ENCODE results near the gene MTUS2.
"Not testable (repeated sequence)": the region's sequence is repeated elsewhere in the genome, so short reads cannot be mapped to it uniquely, and the experiment has no call there.

The MTUS2 gene

GRCh38 chr13:28955264-28955966, 135.3 kb downstream of the MTUS2 start:
- DNase-seq (ENCODE audit: low read depth in 2 of 2, low spot score in 1 of 2) = no peak

GRCh38 chr13:28958018-28958417, 137.9 kb downstream of the MTUS2 start:
- no peak for DNase-seq (ENCODE audit: low read depth in 2 of 2, low spot score in 1 of 2)

GRCh38 chr13:28958441-28958840, 138.3 kb downstream of the MTUS2 start:
- no peak for DNase-seq (ENCODE audit: low read depth in 2 of 2, low spot score in 1 of 2)

- no peak for DNase-seq (ENCODE audit: low read depth in 2 of 2, low spot score in 1 of 2)
These were observed 143.9 kb downstream of the MTUS2 start for GRCh38 chr13:28964052-28964451.

GRCh38 chr13:28964803-28965202, 144.7 kb downstream of the MTUS2 start:
- DNase-seq (ENCODE audit: low read depth in 2 of 2, low spot score in 1 of 2) = no peak

GRCh38 chr13:28967029-28967915, 147.1 kb downstream of the MTUS2 start:
- DNase-seq (ENCODE audit: low read depth in 2 of 2, low spot score in 1 of 2) = no peak

GRCh38 chr13:28976195-28976594, 156.1 kb downstream of the MTUS2 start:
- no peak for DNase-seq (ENCODE audit: low read depth in 2 of 2, low spot score in 1 of 2)

- no peak for DNase-seq (ENCODE audit: low read depth in 2 of 2, low spot score in 1 of 2)
These were observed 156.5 kb downstream of the MTUS2 start for GRCh38 chr13:28976636-28977035.

- no peak for DNase-seq (ENCODE audit: low read depth in 2 of 2, low spot score in 1 of 2)
These were observed 158.4 kb downstream of the MTUS2 start for GRCh38 chr13:28978574-28978973.

- no peak for DNase-seq (ENCODE audit: low read depth in 2 of 2, low spot score in 1 of 2)
These were observed 161.4 kb downstream of the MTUS2 start for GRCh38 chr13:28981530-28981929.

GRCh38 chr13:28983641-28984040, 163.5 kb downstream of the MTUS2 start:
- DNase-seq (ENCODE audit: low read depth in 2 of 2, low spot score in 1 of 2) = no peak

GRCh38 chr13:28984326-28984725, 164.2 kb downstream of the MTUS2 start:
- DNase-seq (ENCODE audit: low read depth in 2 of 2, low spot score in 1 of 2) = no peak

GRCh38 chr13:28984825-28985224, 164.7 kb downstream of the MTUS2 start:
- DNase-seq (ENCODE audit: low read depth in 2 of 2, low spot score in 1 of 2) = no peak

GRCh38 chr13:28990378-28990777, 170.2 kb downstream of the MTUS2 start:
- not testable (repeated sequence) for DNase-seq (ENCODE audit: low read depth in 2 of 2, low spot score in 1 of 2)

- DNase-seq (ENCODE audit: low read depth in 2 of 2, low spot score in 1 of 2) = no peak
These were observed 171.6 kb downstream of the MTUS2 start for GRCh38 chr13:28991764-28992163.

- no peak for DNase-seq (ENCODE audit: low read depth in 2 of 2, low spot score in 1 of 2)
These were observed 180.7 kb downstream of the MTUS2 start for GRCh38 chr13:29000826-29001225.

GRCh38 chr13:29005035-29005762, 185.1 kb downstream of the MTUS2 start:
- no peak for DNase-seq (ENCODE audit: low read depth in 2 of 2, low spot score in 1 of 2)

- DNase-seq (ENCODE audit: low read depth in 2 of 2, low spot score in 1 of 2) = no peak
These were observed 185.6 kb downstream of the MTUS2 start for GRCh38 chr13:29005763-29006120.

- DNase-seq (ENCODE audit: low read depth in 2 of 2, low spot score in 1 of 2) = no peak
These were observed 186.3 kb downstream of the MTUS2 start for GRCh38 chr13:29006359-29006850.

GRCh38 chr13:29008296-29008695, 188.2 kb downstream of the MTUS2 start:
- no peak for DNase-seq (ENCODE audit: low read depth in 2 of 2, low spot score in 1 of 2)

GRCh38 chr13:29020314-29020713, 200.2 kb downstream of the MTUS2 start:
- no peak for DNase-seq (ENCODE audit: low read depth in 2 of 2, low spot score in 1 of 2)

GRCh38 chr13:29021311-29021710, 201.2 kb downstream of the MTUS2 start:
- DNase-seq (ENCODE audit: low read depth in 2 of 2, low spot score in 1 of 2) = no peak
